K562 (cell line): ENCODE results near the gene CPEB1. TPM values are rescaled to one million over a fixed set of nuclear protein-coding genes. Genes with fewer than 3 reads are reported as not detected.

ENCODE experiments used
- AFF4 ChIP-seq: sonication (generic); formaldehyde crosslinking; IDR thresholded peaks from 2 replicates; pipeline ENCODE4 v1.8.0; 2023; ENCODE audit warnings: mild to moderate bottlenecking, missing genetic modification reagents
- BACH1 ChIP-seq: fragments of 200-800 bp; sonication (Bioruptor generic); IDR thresholded peaks from 2 replicates; pipeline ENCODE4 v1.6.1; 2016; ENCODE audit warnings: missing genetic modification characterization, missing compliant biosample characterization
- BCOR ChIP-seq: fragments of 450-650 bp; IDR thresholded peaks from 2 replicates; pipeline ENCODE4 v1.6.1; 2016
- CBX1 ChIP-seq: sonication (generic); IDR thresholded peaks from 2 replicates; pipeline ENCODE4 v1.6.1; 2016; ENCODE audit warnings: antibody characterized with exemption, low read depth, mild to moderate bottlenecking
- COPS2 ChIP-seq: fragments of 450-650 bp; conservative IDR thresholded peaks from 2 replicates; pipeline ENCODE4 v1.6.1; 2016; ENCODE audit warnings: mild to moderate bottlenecking, moderate library complexity
- CREB3 ChIP-seq: fragments of 450-650 bp; conservative IDR thresholded peaks from 2 replicates; pipeline ENCODE4 v1.6.1; 2016; ENCODE audit warnings: missing genetic modification characterization, low read depth, mild to moderate bottlenecking, missing compliant biosample characterization, moderate library complexity
- DNMT1 ChIP-seq: fragments of 450-650 bp; IDR thresholded peaks from 2 replicates; pipeline ENCODE4 v1.6.1; 2016; ENCODE audit warnings: antibody characterized with exemption, mild to moderate bottlenecking
- ETV5 ChIP-seq: sonication (generic); formaldehyde crosslinking; IDR thresholded peaks from 2 replicates; pipeline ENCODE4 v1.4.0; 2020; ENCODE audit warnings: low read depth, mild to moderate bottlenecking, missing genetic modification reagents
- FOXK1 ChIP-seq: sonication (generic); formaldehyde crosslinking; IDR thresholded peaks from 2 replicates; pipeline ENCODE4 v1.8.0; 2022; ENCODE audit warnings: missing genetic modification reagents, mild to moderate bottlenecking, borderline replicate concordance
- KLF10 ChIP-seq: fragments of 250-450 bp; sonication (Bioruptor Pico); IDR thresholded peaks from 2 replicates; pipeline ENCODE4 v1.6.1; 2021; ENCODE audit warnings: matching md5 sums
- MEIS2 ChIP-seq: fragments of 450-650 bp; IDR thresholded peaks from 2 replicates; pipeline ENCODE4 v1.6.1; 2014; ENCODE audit warnings: mild to moderate bottlenecking; ENCODE audit not compliant: partially characterized antibody
- NCOR1 ChIP-seq: fragments of 450-650 bp; IDR thresholded peaks from 2 replicates; pipeline ENCODE4 v1.6.1; 2016; ENCODE audit warnings: mild to moderate bottlenecking, moderate library complexity
- NFIX ChIP-seq: fragments of 250-450 bp; sonication (Bioruptor Pico); IDR thresholded peaks from 2 replicates; pipeline ENCODE4 v1.4.0; 2020; ENCODE audit warnings: low read depth, mild to moderate bottlenecking, moderate library complexity
- NR3C1 ChIP-seq: sonication (generic); formaldehyde crosslinking; IDR thresholded peaks from 2 replicates; pipeline ENCODE4 v1.8.1; 2022; ENCODE audit warnings: missing genetic modification reagents
- PHF20 ChIP-seq: fragments of 450-650 bp; IDR thresholded peaks from 2 replicates; pipeline ENCODE4 v1.6.1; 2018; ENCODE audit not compliant: partially characterized antibody
- SMAD4 ChIP-seq: fragments of 250-450 bp; sonication (Bioruptor Pico); conservative IDR thresholded peaks from 2 replicates; pipeline ENCODE4 v1.8.0; 2021; ENCODE audit warnings: inconsistent platforms, mild to moderate bottlenecking, moderate library complexity
- SRSF3 ChIP-seq: fragments of 200-400 bp; formaldehyde crosslinking; IDR thresholded peaks from 2 replicates; pipeline ENCODE4 v1.6.1; 2016; ENCODE audit warnings: mild to moderate bottlenecking, low read length, moderate library complexity; ENCODE audit not compliant: insufficient read depth
- TAF7 ChIP-seq: fragments of 450-650 bp; IDR thresholded peaks from 2 replicates; pipeline ENCODE4 v1.6.1; 2016; ENCODE audit warnings: missing genetic modification characterization, missing compliant biosample characterization
- YBX1 ChIP-seq: fragments of 450-650 bp; IDR thresholded peaks from 2 replicates; pipeline ENCODE4 v1.7.1; 2016; ENCODE audit warnings: mild to moderate bottlenecking
- ZNF57 ChIP-seq: fragments of 450-650 bp; formaldehyde crosslinking; IDR thresholded peaks from 2 replicates; pipeline ENCODE4 v1.4.0; 2020; ENCODE audit warnings: mild to moderate bottlenecking, moderate library complexity
- ZNF740 ChIP-seq, 3 experiments: fragments of 200-800 bp in 1 of 3; sonication (Bioruptor generic) in 1 of 3; sonication (generic) in 1 of 3; formaldehyde crosslinking in 1 of 3; IDR thresholded peaks; 2 replicates each; pipeline versions ENCODE4 v1.6.1 to v1.8.0; 2016 to 2022; ENCODE audit warnings: mild to moderate bottlenecking in 2 of 3, missing compliant biosample characterization in 2 of 3, missing genetic modification characterization in 2 of 3, missing genetic modification reagents in 1 of 3
- ZNF75A ChIP-seq: fragments of 450-650 bp; formaldehyde crosslinking; IDR thresholded peaks from 2 replicates; pipeline ENCODE4 v1.4.0; 2020; ENCODE audit warnings: mild to moderate bottlenecking
- polyA plus RNA-seq, 8 experiments: library from polyadenylated mRNA; depleted of rRNA in 4 of 8; stranded (reverse) in 5 of 8; unstranded in 3 of 8; fragments of >200 nt; fragmentation: Nextera tagmentation in 2 of 8; fragmentation: Illumina TruSeq in 1 of 8; extraction: Ambion mirVana in 2 of 8; extraction: Trizol in 1 of 8; gene quantifications; 2 replicates each; pipeline versions ENCODE4 v1.2.1 to v1.2.3, GENCODE V29; 2011 to 2014; ENCODE audit warnings: inconsistent platforms in 1 of 8, missing spikeins in 1 of 8
- total RNA-seq, 7 experiments: library from RNA; depleted of rRNA in 6 of 7; stranded (reverse); fragments of >200 nt in 6 of 7; fragmentation: Illumina TruSeq in 2 of 7; extraction: Trizol in 2 of 7; gene quantifications; 2 replicates each; pipeline versions ENCODE4 v1.2.1 to v1.2.3, GENCODE V29; 2011 to 2021; ENCODE audit warnings: low replicate concordance in 1 of 7

The CPEB1 gene
- total and polyA plus RNA-seq, 9 of the 15 experiments (the other 6 are each of a cell fraction or from before 2014, with no cell fraction given): 2.2 to 13.4 (median 9.7) TPM

- TF ChIP-seq FOXK1 (CRISPR knock-in tag) (peak; percentile 77), ZNF75A (no peak), CREB3 (tag) (no peak), BACH1 (no peak), NCOR1 (peak; percentile 63), CBX1 (no peak; the same call in 1 of the 2 replicates), NFIX (no peak), SRSF3 (no peak), DNMT1 (no peak; the same call in 1 of the 2 replicates), PHF20 (peak; percentile 95), BCOR (peak; percentile 23; the same call in 1 of the 2 replicates), COPS2 (no peak), KLF10 (CRISPR knock-in tag) (no peak), TAF7 (peak; percentile 99), SMAD4 (CRISPR knock-in tag) (peak; percentile 94), ZNF740 (CRISPR knock-in tag; IDR thresholded peaks at IDR 0.05) (peak; percentile 69), ZNF740 (tag; IDR thresholded peaks at IDR 0.05) (0 out of 4 replicates have a peak, but pooled peaks of 1 of the 2 experiments have one; percentile 60), NR3C1 (CRISPR knock-in tag) (0 out of 2 replicates have a peak, but pooled peaks have one; percentile 23), YBX1 (no peak), AFF4 (CRISPR knock-in tag) (peak; percentile 94; the same call in 1 of the 2 replicates), ETV5 (CRISPR knock-in tag) (peak; percentile 92), MEIS2 (no peak), ZNF57 (CRISPR knock-in tag) (no peak)
Observed at GRCh38 chr15:82540055-82540983, 106.8 kb downstream of the CPEB1 start, which contains the start of gene RPS17 (continued).
